GM18870 (cell line): ENCODE measurements around the gene MAP2K6.
A peak's percentile ranks its signal among the peaks of the same experiment; 100 is the strongest.

ENCODE experiments used
- ATAC-seq: cut with Tn5 transposase; IDR thresholded peaks from one replicate; pipeline ENCODE4 v1.9.1; 2021; ENCODE audit warnings: moderate library complexity; ENCODE audit not compliant: unreplicated experiment

The MAP2K6 gene

GRCh38 chr17:69525920-69526841, 111.7 kb downstream of the MAP2K6 start:
- ATAC-seq = peak; percentile 61

- ATAC-seq = no peak
Observed at GRCh38 chr17:69528035-69528434, 113.5 kb downstream of the MAP2K6 start.

- ATAC-seq = no peak
Observed at GRCh38 chr17:69533481-69534234, 119.2 kb downstream of the MAP2K6 start.

- no peak for ATAC-seq
Observed at GRCh38 chr17:69534235-69534621, 119.7 kb downstream of the MAP2K6 start.

GRCh38 chr17:69535016-69535570, 120.6 kb downstream of the MAP2K6 start:
- ATAC-seq = no peak

- no peak for ATAC-seq
Observed at GRCh38 chr17:69538795-69539194, 124.3 kb downstream of the MAP2K6 start.

GRCh38 chr17:69539274-69539673, 124.8 kb downstream of the MAP2K6 start:
- ATAC-seq = no peak

- ATAC-seq = no peak
Observed at GRCh38 chr17:69539781-69540319, 125.4 kb downstream of the MAP2K6 start.

GRCh38 chr17:69540356-69540755, 125.9 kb downstream of the MAP2K6 start:
- ATAC-seq = no peak

GRCh38 chr17:69547230-69547629, 132.7 kb downstream of the MAP2K6 start:
- no peak for ATAC-seq

GRCh38 chr17:69547947-69548346, 133.4 kb downstream of the MAP2K6 start:
- ATAC-seq = peak; percentile 40

GRCh38 chr17:69551212-69552010, 136.9 kb downstream of the MAP2K6 start:
- no peak for ATAC-seq

- no peak for ATAC-seq
Observed at GRCh38 chr17:69552986-69553667, 138.6 kb downstream of the MAP2K6 start.

GRCh38 chr17:69555056-69555455, 140.6 kb downstream of the MAP2K6 start:
- ATAC-seq = no peak

GRCh38 chr17:69557339-69557738, 142.8 kb downstream of the MAP2K6 start:
- ATAC-seq = no peak

GRCh38 chr17:69558796-69559195, 144.3 kb downstream of the MAP2K6 start:
- ATAC-seq = no peak

- no peak for ATAC-seq
Observed at GRCh38 chr17:69560987-69561441, 146.5 kb downstream of the MAP2K6 start.

GRCh38 chr17:69561462-69561861, 147.0 kb downstream of the MAP2K6 start:
- ATAC-seq = no peak

GRCh38 chr17:69565447-69565846, 150.9 kb downstream of the MAP2K6 start:
- no peak for ATAC-seq

GRCh38 chr17:69567130-69567529, 152.6 kb downstream of the MAP2K6 start:
- no peak for ATAC-seq
